Caki2 (cell line): Measurements from ENCODE around the gene METTL8. TPM values are rescaled to one million over a fixed set of nuclear protein-coding genes. Genes with fewer than 3 reads are reported as not detected.
"Not testable (repeated sequence)": the region's sequence is repeated elsewhere in the genome, so short reads cannot be mapped to it uniquely, and the experiment has no call there.

Experiments
- DNase-seq: peaks from one replicate; pipeline ENCODE4 v3.0.0-alpha.2; 2015; ENCODE audit warnings: low read depth
- in situ Hi-C: cut with HindIII; loops from 2 replicates; pipeline ENCODE4 v1.10.0; 2016; ENCODE audit warnings: low sequenced_read_pairs, low pct_unique_long_range_greater_than_20kb, mixed read lengths
- total RNA-seq: library from RNA; depleted of rRNA; stranded (reverse); fragments of >200 nt; shearing (Covaris generic); gene quantifications from 2 replicates; pipeline ENCODE4 v1.2.3, GENCODE V29; 2014; ENCODE audit warnings: low replicate concordance

METTL8 gene
- total RNA-seq, 1 experiment from 2014 or later = 28.5 TPM

GRCh38 chr2:171377852-171378251 is 55.9 kb downstream of the METTL8 start:
- in situ Hi-C loops, DNase-seq: not testable (repeated sequence)

DNA sequence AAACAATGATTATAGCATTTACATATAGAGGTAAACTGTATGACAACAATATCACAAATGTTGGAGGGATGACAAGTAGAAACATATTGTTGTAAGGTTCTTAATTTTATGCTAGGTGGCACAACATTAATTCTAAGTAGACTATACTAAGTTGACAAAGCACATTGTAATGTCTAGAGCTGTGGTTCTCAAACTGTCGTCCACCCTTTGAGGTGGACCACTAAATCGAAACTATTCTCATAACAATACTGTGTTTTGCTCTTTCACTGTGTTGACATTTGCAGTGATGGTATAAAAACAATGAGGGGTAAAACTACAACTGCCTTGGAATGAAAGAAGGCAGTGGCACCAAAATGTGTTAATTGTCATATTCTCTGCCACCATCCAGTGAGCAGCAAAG is 66.1 kb downstream of the METTL8 start:
- no peak for DNase-seq
- in situ Hi-C loops = no loop called here

GRCh38 chr2:171365778-171366177 is 68.0 kb downstream of the METTL8 start:
- DNase-seq = no peak
- in situ Hi-C loops = no loop called here

DNA sequence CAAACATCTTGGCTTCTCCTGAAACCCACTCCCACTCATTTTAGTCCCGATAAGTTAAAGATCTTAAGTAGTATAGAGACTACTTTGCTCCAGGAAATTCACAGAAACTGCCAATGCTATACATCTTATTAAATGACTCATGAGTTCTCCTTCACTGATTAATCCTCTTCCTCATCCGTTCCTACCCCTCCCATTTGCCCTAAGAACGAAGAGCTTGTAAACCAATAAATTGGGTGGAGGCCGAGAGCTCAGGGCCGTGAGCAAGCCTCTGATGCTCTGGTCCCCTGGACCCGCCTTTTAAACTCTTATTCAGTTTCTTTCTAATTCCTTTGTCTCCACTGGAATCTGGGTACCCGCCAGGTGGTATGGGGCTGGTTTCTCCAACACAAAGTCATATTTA is 68.6 kb downstream of the METTL8 start:
- in situ Hi-C loops = no loop called here
- DNase-seq = no peak

GRCh38 chr2:171362396-171362795 is 71.4 kb downstream of the METTL8 start:
- no peak for DNase-seq
- in situ Hi-C loops = no loop called here

- no peak for DNase-seq
- in situ Hi-C loops = no loop called here
These were observed 72.9 kb downstream of the METTL8 start for GRCh38 chr2:171360905-171361304.

DNA sequence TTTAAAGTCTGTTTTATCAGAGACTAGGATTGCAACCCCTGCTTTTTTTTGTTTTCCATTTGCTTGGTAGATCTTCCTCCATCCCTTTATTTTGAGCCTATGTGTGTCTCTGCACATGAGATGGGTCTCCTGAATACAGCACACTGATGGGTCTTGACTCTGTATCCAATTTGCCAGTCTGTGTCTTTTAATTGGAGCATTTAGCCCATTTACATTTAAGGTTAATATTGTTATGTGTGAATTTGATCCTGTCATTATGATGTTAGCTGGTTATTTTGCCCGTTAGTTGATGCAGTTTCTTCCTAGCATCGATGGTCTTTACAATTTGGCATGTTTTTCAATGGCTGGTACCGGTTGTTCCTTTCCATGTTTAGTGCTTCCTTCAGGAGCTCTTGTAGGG is 80.0 kb downstream of the METTL8 start:
- in situ Hi-C loops = not testable (repeated sequence)

DNA sequence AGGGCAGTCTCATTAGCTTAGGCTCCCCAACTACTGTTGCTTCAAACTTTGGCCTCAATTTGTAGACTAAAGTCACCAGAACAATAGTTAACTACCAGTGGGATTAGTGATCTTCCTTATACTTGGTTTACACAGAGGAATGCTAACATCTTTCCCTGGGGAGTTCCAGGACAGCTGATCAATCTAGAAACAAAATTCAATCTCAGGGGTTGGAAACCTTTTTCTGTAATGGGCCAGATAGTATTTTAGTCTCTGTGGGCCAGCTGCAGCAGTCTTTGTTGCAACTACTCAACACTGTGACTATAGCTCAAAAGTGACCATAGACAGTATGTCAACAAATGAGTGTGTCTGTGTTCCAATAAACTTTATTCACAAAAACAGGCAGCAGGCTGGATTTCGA is 85.7 kb downstream of the METTL8 start:
- no peak for DNase-seq
- in situ Hi-C loops = no loop called here

More for the DNA sequence above, 80.0 kb downstream of the METTL8 start:
- DNase-seq = not testable (repeated sequence)

GRCh38 chr2:171347591-171348032 is 86.2 kb downstream of the METTL8 start:
- in situ Hi-C loops = no loop called here
- DNase-seq = peak; percentile 42

GRCh38 chr2:171346723-171347557 is 86.8 kb downstream of the METTL8 start:
- no peak for DNase-seq
- in situ Hi-C loops = no loop called here

DNA sequence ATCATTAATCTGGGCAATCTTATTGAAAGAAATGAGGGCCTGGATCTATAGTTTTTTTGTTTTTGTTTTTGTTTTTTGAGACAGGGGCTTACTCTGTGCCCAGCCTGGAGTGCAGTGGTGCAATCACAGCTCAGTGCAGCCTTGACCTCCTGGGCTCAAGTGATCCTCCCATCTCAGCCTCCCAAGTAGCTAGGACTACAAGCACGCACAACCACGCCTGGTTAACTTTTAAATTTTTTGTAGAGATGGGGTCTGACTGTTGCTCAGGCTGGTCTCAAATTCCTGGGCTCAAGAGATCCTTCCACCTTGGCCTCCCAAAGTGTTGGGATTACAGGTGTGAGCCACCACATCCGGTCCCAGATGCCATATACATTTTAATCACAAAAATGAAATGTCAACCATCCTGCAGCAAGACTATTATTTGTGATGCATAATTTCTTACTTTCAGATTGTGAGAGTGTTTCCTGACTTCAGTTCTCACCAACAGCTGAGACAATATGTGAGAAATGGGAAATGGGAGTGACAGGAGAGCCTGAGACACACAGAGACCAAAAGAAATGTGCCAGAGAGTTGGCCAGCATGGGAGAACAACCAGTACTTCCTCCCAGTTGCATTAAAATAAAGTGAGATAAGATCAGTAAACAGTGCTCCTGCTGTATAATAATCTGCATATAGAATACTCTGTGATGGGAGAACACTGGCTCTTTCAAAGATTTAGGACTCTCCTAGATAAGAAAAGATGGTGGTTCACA is 87.6 kb downstream of the METTL8 start:
- in situ Hi-C loops = no loop called here

DNA sequence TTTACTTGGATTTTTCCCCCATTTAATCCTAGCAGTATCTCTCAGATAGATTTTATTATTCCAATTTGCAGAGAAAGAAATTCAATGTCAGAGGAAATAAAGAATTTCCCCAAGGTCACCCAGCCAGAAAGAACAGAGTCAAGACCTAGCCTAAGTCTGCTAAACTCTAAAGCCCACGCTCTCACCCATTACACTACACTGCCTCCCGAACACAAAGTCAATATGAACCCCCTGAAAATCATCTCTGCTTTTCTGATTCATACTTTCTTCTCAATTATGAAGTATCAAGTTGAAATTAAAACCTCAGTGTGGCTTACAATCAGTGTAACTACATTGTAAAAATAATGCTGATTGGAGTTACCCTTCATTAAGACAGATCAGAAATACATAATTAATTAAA is 89.6 kb downstream of the METTL8 start:
- DNase-seq = no peak
- in situ Hi-C loops = no loop called here

More for the DNA sequence above, 87.6 kb downstream of the METTL8 start:
- no peak for DNase-seq

DNA sequence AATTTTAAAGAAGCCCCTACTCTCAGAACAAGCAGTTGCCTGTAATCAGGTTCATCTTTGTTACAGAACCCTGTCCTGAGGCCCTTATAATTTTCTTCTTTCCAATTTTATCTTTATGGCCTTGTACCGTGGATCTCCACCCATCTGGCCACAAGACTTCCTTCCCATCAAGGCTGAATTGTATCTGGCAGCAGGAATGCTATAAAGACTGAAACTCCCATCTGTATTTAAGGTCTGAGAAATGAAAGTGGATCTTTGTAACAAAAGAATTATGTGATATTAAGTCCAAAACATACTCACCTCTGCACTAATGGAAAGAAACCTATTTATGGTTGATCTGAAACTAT is 91.8 kb downstream of the METTL8 start:
- in situ Hi-C loops = no loop called here

DNA sequence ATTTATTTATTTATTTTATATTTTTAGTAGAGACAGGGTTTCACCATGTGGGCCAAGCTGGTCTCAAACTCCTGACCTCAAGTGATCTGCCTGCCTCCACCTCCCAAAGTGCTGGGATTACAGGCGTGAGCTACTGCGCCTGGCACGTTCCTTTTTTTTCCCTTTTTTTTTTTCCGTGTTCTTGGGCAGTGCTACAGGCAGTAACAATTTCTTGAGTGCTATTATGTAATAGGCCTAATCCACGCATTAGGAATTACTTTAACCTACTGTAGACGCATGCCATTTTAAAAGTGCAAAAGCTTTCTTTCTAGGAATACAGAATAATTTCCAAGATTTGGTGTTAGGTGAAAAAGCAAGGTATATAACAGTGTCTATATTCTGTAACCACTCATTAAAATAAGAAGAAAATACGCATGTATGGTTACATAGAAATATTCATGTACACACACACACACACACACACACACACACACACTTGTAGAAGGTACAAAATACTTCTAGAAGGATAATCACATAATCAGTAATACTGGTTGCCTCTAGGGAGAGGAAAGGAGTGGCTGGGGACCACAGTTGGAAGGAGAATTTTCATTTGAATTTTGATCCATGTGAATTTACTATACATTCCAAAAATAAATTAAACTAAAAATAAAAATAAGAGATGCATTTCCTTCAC is 92.3 kb downstream of the METTL8 start:
- DNase-seq = no peak
- in situ Hi-C loops = no loop called here

More for the DNA sequence above, 91.8 kb downstream of the METTL8 start:
- no peak for DNase-seq

DNA sequence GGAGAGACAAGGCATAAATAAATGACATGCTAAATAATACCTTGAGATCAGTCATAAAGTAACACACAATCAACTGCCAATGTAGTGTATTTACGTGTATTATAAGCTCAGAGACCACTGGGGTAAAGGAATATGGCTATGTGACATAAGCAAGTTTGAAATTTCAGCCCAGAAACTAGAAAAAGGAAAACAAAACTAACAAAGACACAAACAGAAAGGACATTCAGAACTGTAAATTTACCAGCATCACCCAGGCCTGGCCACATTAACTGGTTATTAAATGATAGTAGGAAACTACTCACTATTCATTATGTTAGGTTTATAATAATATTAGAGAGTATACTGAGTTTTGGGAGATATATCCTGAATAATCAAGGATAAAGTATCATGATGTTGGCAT is 98.8 kb downstream of the METTL8 start:
- DNase-seq = no peak
- in situ Hi-C loops = no loop called here

DNA sequence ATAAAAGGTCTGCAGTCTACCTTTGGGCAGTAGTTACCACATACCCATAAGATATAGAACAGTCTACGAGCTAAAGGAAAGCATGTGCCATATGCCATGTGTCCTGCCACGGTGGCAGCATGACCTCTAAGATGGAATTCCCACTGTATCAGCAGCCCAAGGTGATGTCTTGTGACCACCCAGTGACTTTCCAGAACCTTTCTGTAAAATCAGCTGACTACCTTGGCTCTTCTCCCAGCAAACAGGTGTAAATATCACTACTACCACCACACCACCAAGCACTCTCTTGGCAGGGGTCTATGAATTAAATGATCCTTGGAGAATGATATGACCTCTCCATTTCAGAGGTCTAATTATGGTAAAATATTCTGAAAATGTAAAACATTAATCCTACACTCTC is 99.6 kb downstream of the METTL8 start:
- in situ Hi-C loops = no loop called here
- DNase-seq = no peak

GRCh38 chr2:171330155-171330956 is 103.4 kb downstream of the METTL8 start:
- DNase-seq = no peak
- in situ Hi-C loops = no loop called here

DNA sequence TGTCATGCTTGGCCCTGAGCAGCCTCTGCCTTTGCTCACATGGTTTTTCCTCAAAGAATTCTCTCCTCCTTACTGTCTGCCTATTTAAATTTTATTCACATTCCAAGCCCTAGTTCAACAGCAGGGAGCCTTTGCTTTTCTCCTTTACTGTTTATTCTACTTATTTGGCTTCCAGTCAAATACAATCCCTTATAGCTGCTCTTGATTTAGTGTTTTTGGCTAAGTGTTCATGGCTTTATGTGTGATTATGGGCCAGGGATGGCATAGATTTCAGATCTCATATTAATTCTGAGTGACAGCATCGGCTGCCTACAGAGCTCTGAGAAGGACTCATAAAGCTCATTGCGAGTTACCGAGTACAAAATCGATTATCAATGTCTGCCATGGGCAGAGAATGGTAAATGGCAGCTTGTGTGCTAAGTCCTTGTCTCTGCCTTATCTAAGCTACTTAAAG is 106.7 kb downstream of the METTL8 start:
- no peak for DNase-seq
- in situ Hi-C loops = no loop called here
